ENCODE measurements around the gene EIF4G1.

EIF4G1 gene

GRCh38 chr3:184335291-184335660 lies 20.9 kb downstream of the EIF4G1 start:
- Histone ChIP-seq H3K9me3 (ENCODE audit: insufficient read depth, low read depth, low read length) (no peaks in the 10 kb centered on the region), H3K4me3 (ENCODE audit: low read length, poor library complexity, severe bottlenecking) (no peak overlapping the region), H3K27me3 (ENCODE audit: insufficient read depth, low read length, poor library complexity, severe bottlenecking) (no peaks in the 10 kb centered on the region), H3K9ac (ENCODE audit: low read depth, low read length, poor library complexity, severe bottlenecking) (no peak overlapping the region), H3K9me2 (replicated peaks; ENCODE audit: low read depth, low read length) (no peaks in the 10 kb centered on the region), H3K4me1 (ENCODE audit: insufficient read depth, low read length, poor library complexity, severe bottlenecking) (no peaks in the 10 kb centered on the region), H3K36me3 (ENCODE audit: insufficient read depth, low read length) (peaks cover 52% of the 10 kb centered on the region; the same call in 1 of the 2 replicates), H3K79me2 (ENCODE audit: insufficient read depth, low read length) (no peaks in the 10 kb centered on the region), H3K4me2 (ENCODE audit: low read depth, low read length, poor library complexity, severe bottlenecking) (no peak overlapping the region), H2AFZ (ENCODE audit: low read length) (no peak overlapping the region), H3F3A (ENCODE audit: low read depth) (no peaks in the 10 kb centered on the region), H4K20me1 (ENCODE audit: insufficient read depth, low read length, poor library complexity, severe bottlenecking) (peaks cover 21% of the 10 kb centered on the region)
- TF ChIP-seq CTCF (conservative IDR thresholded peaks at IDR 0.05; ENCODE audit: low read length): no peak
- no peak for TF ChIP-seq EZH2phosphoT487 (IDR thresholded peaks at IDR 0.05; ENCODE audit: borderline replicate concordance)

- no peak for TF ChIP-seq EZH2phosphoT487 (IDR thresholded peaks at IDR 0.05; ENCODE audit: borderline replicate concordance)
- TF ChIP-seq CTCF (conservative IDR thresholded peaks at IDR 0.05; ENCODE audit: low read length): no peak
- Histone ChIP-seq H3K4me2 (ENCODE audit: low read depth, low read length, poor library complexity, severe bottlenecking) (no peak overlapping the region), H4K20me1 (ENCODE audit: insufficient read depth, low read length, poor library complexity, severe bottlenecking) (peaks cover 21% of the 10 kb centered on the region), H3K9ac (ENCODE audit: low read depth, low read length, poor library complexity, severe bottlenecking) (no peak overlapping the region), H3K4me1 (ENCODE audit: insufficient read depth, low read length, poor library complexity, severe bottlenecking) (peaks cover under 1% of the 10 kb centered on the region), H2AFZ (ENCODE audit: low read length) (no peak overlapping the region), H3F3A (ENCODE audit: low read depth) (no peaks in the 10 kb centered on the region), H3K4me3 (ENCODE audit: low read length, poor library complexity, severe bottlenecking) (no peak overlapping the region), H3K9me3 (ENCODE audit: insufficient read depth, low read depth, low read length) (no peaks in the 10 kb centered on the region), H3K27me3 (ENCODE audit: insufficient read depth, low read length, poor library complexity, severe bottlenecking) (no peaks in the 10 kb centered on the region), H3K36me3 (ENCODE audit: insufficient read depth, low read length) (peaks cover 48% of the 10 kb centered on the region; the same call in 1 of the 2 replicates), H3K79me2 (ENCODE audit: insufficient read depth, low read length) (no peaks in the 10 kb centered on the region), H3K9me2 (replicated peaks; ENCODE audit: low read depth, low read length) (no peaks in the 10 kb centered on the region)
These were observed 21.5 kb downstream of the EIF4G1 start for GRCh38 chr3:184335661-184336546.

GRCh38 chr3:184336547-184337398 lies 22.4 kb downstream of the EIF4G1 start:
- H3K27me3 ChIP-seq (ENCODE audit: insufficient read depth, low read length, poor library complexity, severe bottlenecking): no peaks in the 10 kb centered on the region
- no peak overlapping the region for H3K4me3 ChIP-seq (ENCODE audit: low read length, poor library complexity, severe bottlenecking)
- peaks cover 21% of the 10 kb centered on the region for H4K20me1 ChIP-seq (ENCODE audit: insufficient read depth, low read length, poor library complexity, severe bottlenecking)
- H3K4me2 ChIP-seq (ENCODE audit: low read depth, low read length, poor library complexity, severe bottlenecking): no peak overlapping the region
- no peaks in the 10 kb centered on the region for H3K79me2 ChIP-seq (ENCODE audit: insufficient read depth, low read length)
- H3K36me3 ChIP-seq (ENCODE audit: insufficient read depth, low read length): peaks cover 39% of the 10 kb centered on the region; the same call in 1 of the 2 replicates
- peaks cover 7% of the 10 kb centered on the region for H3K4me1 ChIP-seq (ENCODE audit: insufficient read depth, low read length, poor library complexity, severe bottlenecking)
- H2AFZ ChIP-seq (ENCODE audit: low read length): no peak overlapping the region
- TF ChIP-seq CTCF (conservative IDR thresholded peaks at IDR 0.05; ENCODE audit: low read length): no peak
- no peak for TF ChIP-seq EZH2phosphoT487 (IDR thresholded peaks at IDR 0.05; ENCODE audit: borderline replicate concordance)
- no peak overlapping the region for H3K9ac ChIP-seq (ENCODE audit: low read depth, low read length, poor library complexity, severe bottlenecking)
- no peaks in the 10 kb centered on the region for H3F3A ChIP-seq (ENCODE audit: low read depth)
- no peaks in the 10 kb centered on the region for H3K9me3 ChIP-seq (ENCODE audit: insufficient read depth, low read depth, low read length)
- no peaks in the 10 kb centered on the region for H3K9me2 ChIP-seq (replicated peaks; ENCODE audit: low read depth, low read length)
